ENCODE results near the gene TAF4B.
"Not testable (repeated sequence)": the region's sequence is repeated elsewhere in the genome, so short reads cannot be mapped to it uniquely, and the experiment has no call there.

GRCh38 chr18:26437634-26438033 is 211.4 kb downstream of the TAF4B start:
- TF ChIP-seq EZH2 (IDR thresholded peaks at IDR 0.05; ENCODE audit: low read length, unreplicated experiment); CTCF (conservative IDR thresholded peaks at IDR 0.05; ENCODE audit: low read depth, low read length); EZH2phosphoT487 (IDR thresholded peaks at IDR 0.05; ENCODE audit: borderline replicate concordance, low read length): not testable (repeated sequence)

Data from PC-3 (cell line).